Tibial artery (tissue), 4 donors: ENCODE measurements around the gene CHST14.

Source experiments
- DNase-seq, 2 donors: peaks; one replicate each; pipeline ENCODE4 v3.0.0-alpha.2; 2019
- H3K27ac ChIP-seq, 2 donors: fragments of 200-600 bp; sonication (generic) in 1 of 2; 1 replicate in 1 of 2; 2 replicates in 1 of 2; pipeline ENCODE4 v1.5.1; 2018 to 2019; ENCODE audit warnings: mild to moderate bottlenecking in 1 of 2
- H3K27me3 ChIP-seq, 2 donors: fragments of 200-600 bp; sonication (generic) in 1 of 2; one replicate each; pipeline versions ENCODE4 v1.5.1 to v1.6.0; 2016 to 2019
- H3K36me3 ChIP-seq, 3 donors: fragments of 200-600 bp; sonication (generic) in 2 of 3; one replicate each; pipeline ENCODE4 v1.5.1; 2016 to 2019; ENCODE audit warnings: mild to moderate bottlenecking in 2 of 3
- H3K4me1 ChIP-seq, 4 donors: fragments of 200-600 bp; sonication (generic) in 2 of 4; 1 replicate in 3 of 4; 2 replicates in 1 of 4; pipeline ENCODE4 v1.5.1; 2016 to 2019
- H3K4me3 ChIP-seq, 2 donors: fragments of 200-600 bp; sonication (generic) in 1 of 2; 1 replicate in 1 of 2; 2 replicates in 1 of 2; pipeline ENCODE4 v1.5.1; 2018 to 2019; ENCODE audit warnings: mild to moderate bottlenecking in 2 of 2
- H3K9me3 ChIP-seq, 3 donors: fragments of 200-600 bp; sonication (generic) in 1 of 3; one replicate each; pipeline ENCODE4 v1.5.1; 2016 to 2019
- CTCF ChIP-seq, 2 experiments: fragments of 200-600 bp in 1 of 2; fragments of 450-650 bp in 1 of 2; IDR thresholded peaks; one replicate each; pipeline ENCODE4 v1.5.1; 2017 to 2019; ENCODE audit warnings: antibody characterized with exemption in 2 of 2, mild to moderate bottlenecking in 1 of 2, moderate library complexity in 1 of 2
- intact Hi-C: fragments of 100-400 bp; cut with DNase I; formaldehyde crosslinking; loops from one replicate; pipeline ENCODE4 v1.15.0; 2023; ENCODE audit warnings: low total_unique reads

CHST14 gene

GRCh38 chr15:40436116-40436891 lies 34.5 kb upstream of the CHST14 start:
- no peak for DNase-seq
- Histone ChIP-seq H3K36me3 (no peaks in the 10 kb centered on the region), H3K4me1 (peaks cover 0 to 45% (median 28%) of the 10 kb centered on the region in 4 donors), H3K9me3 (no peaks in the 10 kb centered on the region), H3K27ac (no peak overlapping the region), H3K4me3 (peak overlapping the region; percentile 26 to 48), H3K27me3 (peaks cover 0 to 47% of the 10 kb centered on the region in 2 donors)
- TF ChIP-seq CTCF (IDR thresholded peaks at IDR 0.05), result no peak
- intact Hi-C loops, result loop anchor here (10.0 kb wide), 1 partner anchor 392 kb away; no protein-coding TSS in a partner anchor

- no peak for DNase-seq
- Histone ChIP-seq H3K4me3 (peak overlapping the region in 1 of 2 donors; percentile 48), H3K4me1 (peaks cover 0 to 50% (median 30%) of the 10 kb centered on the region in 4 donors), H3K27me3 (peaks cover 0 to 47% of the 10 kb centered on the region in 2 donors), H3K36me3 (no peaks in the 10 kb centered on the region), H3K9me3 (no peaks in the 10 kb centered on the region), H3K27ac (no peak overlapping the region)
- TF ChIP-seq CTCF (IDR thresholded peaks at IDR 0.05), result no peak
- intact Hi-C loops, result loop anchor here (10.0 kb wide), 1 partner anchor 392 kb away; no protein-coding TSS in a partner anchor
Measured at GRCh38 chr15:40436892-40437751, 33.7 kb upstream of the CHST14 start.

GRCh38 chr15:40437752-40438687 lies 32.8 kb upstream of the CHST14 start:
- intact Hi-C loops, result loop anchor here (10.0 kb wide), 1 partner anchor 393 kb away; no protein-coding TSS in a partner anchor
- TF ChIP-seq CTCF (IDR thresholded peaks at IDR 0.05), result no peak
- H3K4me3 ChIP-seq, result no peak overlapping the region
- H3K9me3 ChIP-seq, result no peaks in the 10 kb centered on the region
- H3K36me3 ChIP-seq, result no peaks in the 10 kb centered on the region
- DNase-seq, result no peak
- peaks cover 0 to 47% of the 10 kb centered on the region in 2 donors for H3K27me3 ChIP-seq
- H3K27ac ChIP-seq, result no peak overlapping the region
- H3K4me1 ChIP-seq, result peaks cover 0 to 59% (median 38%) of the 10 kb centered on the region in 4 donors

- TF ChIP-seq CTCF (IDR thresholded peaks at IDR 0.05), result no peak
- intact Hi-C loops, result loop anchor here (10.0 kb wide), 1 partner anchor 394 kb away; no protein-coding TSS in a partner anchor
- DNase-seq, result no peak
- Histone ChIP-seq H3K36me3 (no peaks in the 10 kb centered on the region), H3K9me3 (no peaks in the 10 kb centered on the region), H3K27me3 (peaks cover 0 to 47% of the 10 kb centered on the region in 2 donors), H3K4me3 (no peak overlapping the region), H3K4me1 (peaks cover 0 to 66% (median 43%) of the 10 kb centered on the region in 4 donors), H3K27ac (no peak overlapping the region)
Measured at GRCh38 chr15:40438712-40439111, 32.1 kb upstream of the CHST14 start.
